ENCODE results near the gene ZMAT3. TPM values are rescaled to one million over a fixed set of nuclear protein-coding genes. Genes with fewer than 3 reads are reported as not detected.

The ZMAT3 gene
- total RNA-seq, 3 donors from 2014 or later = 10.4 to 19.5 (median 16.7) TPM

GRCh38 chr3:178987745-178988144 lies 83.9 kb downstream of the ZMAT3 start:
- intact Hi-C loops (cut with DNase I; ENCODE audit: low total_unique reads) = no loop called here
- DNase-seq (ENCODE audit: low spot score in 2 of 2) = no peak
- TF ChIP-seq CTCF (IDR thresholded peaks at IDR 0.05) (no peak), POLR2AphosphoS5 (IDR thresholded peaks at IDR 0.05) (no peak), POLR2A (IDR thresholded peaks at IDR 0.05) (no peak)
- no peak overlapping the region for H3K4me3 ChIP-seq
- no peaks in the 10 kb centered on the region for H3K36me3 ChIP-seq
- H3K9me3 ChIP-seq = peaks cover 21 to 54% of the 10 kb centered on the region in 2 donors
- no peak overlapping the region for H3K27ac ChIP-seq
- no peaks in the 10 kb centered on the region for H3K27me3 ChIP-seq
- H3K4me1 ChIP-seq = no peaks in the 10 kb centered on the region

- Histone ChIP-seq H3K4me1 (no peaks in the 10 kb centered on the region), H3K27me3 (no peaks in the 10 kb centered on the region), H3K27ac (no peak overlapping the region), H3K4me3 (no peak overlapping the region), H3K9me3 (peaks cover 21 to 51% of the 10 kb centered on the region in 2 donors), H3K36me3 (no peaks in the 10 kb centered on the region)
- no peak for TF ChIP-seq POLR2A (IDR thresholded peaks at IDR 0.05)
- no peak for TF ChIP-seq POLR2AphosphoS5 (IDR thresholded peaks at IDR 0.05)
- TF ChIP-seq CTCF (IDR thresholded peaks at IDR 0.05) = no peak
- intact Hi-C loops (cut with DNase I; ENCODE audit: low total_unique reads) = no loop called here
- DNase-seq (ENCODE audit: low spot score in 2 of 2) = no peak
Measured at GRCh38 chr3:178986456-178986855, 85.2 kb downstream of the ZMAT3 start.

- TF ChIP-seq CTCF (IDR thresholded peaks at IDR 0.05) = no peak
- no peak for TF ChIP-seq POLR2AphosphoS5 (IDR thresholded peaks at IDR 0.05)
- TF ChIP-seq POLR2A (IDR thresholded peaks at IDR 0.05) = no peak
- no peak for DNase-seq (ENCODE audit: low spot score in 2 of 2)
- Histone ChIP-seq H3K27ac (no peak overlapping the region), H3K36me3 (no peaks in the 10 kb centered on the region), H3K4me1 (no peaks in the 10 kb centered on the region), H3K27me3 (no peaks in the 10 kb centered on the region), H3K9me3 (peaks cover 0 to 9% of the 10 kb centered on the region in 2 donors), H3K4me3 (no peak overlapping the region)
- intact Hi-C loops (cut with DNase I; ENCODE audit: low total_unique reads) = no loop called here
Measured at GRCh38 chr3:178982137-178982536, 89.5 kb downstream of the ZMAT3 start.

- Histone ChIP-seq H3K4me1 (no peaks in the 10 kb centered on the region), H3K36me3 (no peaks in the 10 kb centered on the region), H3K27me3 (no peaks in the 10 kb centered on the region), H3K27ac (no peak overlapping the region), H3K9me3 (peaks cover 0 to 16% of the 10 kb centered on the region in 2 donors), H3K4me3 (no peak overlapping the region)
- DNase-seq (ENCODE audit: low spot score in 2 of 2) = no peak
- intact Hi-C loops (cut with DNase I; ENCODE audit: low total_unique reads) = no loop called here
- TF ChIP-seq POLR2A (IDR thresholded peaks at IDR 0.05) (no peak), CTCF (IDR thresholded peaks at IDR 0.05) (no peak), POLR2AphosphoS5 (IDR thresholded peaks at IDR 0.05) (no peak)
Measured at GRCh38 chr3:178975320-178975719, 96.3 kb downstream of the ZMAT3 start.

- H3K36me3 ChIP-seq = no peaks in the 10 kb centered on the region
- H3K4me1 ChIP-seq = no peaks in the 10 kb centered on the region
- peaks cover 0 to 16% of the 10 kb centered on the region in 2 donors for H3K9me3 ChIP-seq
- intact Hi-C loops (cut with DNase I; ENCODE audit: low total_unique reads) = no loop called here
- no peak overlapping the region for H3K4me3 ChIP-seq
- TF ChIP-seq POLR2A (IDR thresholded peaks at IDR 0.05) = no peak
- TF ChIP-seq CTCF (IDR thresholded peaks at IDR 0.05) = no peak
- TF ChIP-seq POLR2AphosphoS5 (IDR thresholded peaks at IDR 0.05) = no peak
- H3K27ac ChIP-seq = no peak overlapping the region
- no peaks in the 10 kb centered on the region for H3K27me3 ChIP-seq
- no peak for DNase-seq (ENCODE audit: low spot score in 2 of 2)
Measured at GRCh38 chr3:178971614-178972013, 100.0 kb downstream of the ZMAT3 start.

Data from breast epithelium (tissue), 4 donors.